DND-41 (cell line): ENCODE measurements around the gene ALB.

Experiments used
- ATAC-seq: fragments of 200-7000 bp; cut with Tn5 transposase; 3 replicates; pipeline ENCODE4 v1.9.1; 2021; ENCODE audit warnings: low read depth; ENCODE audit not compliant: insufficient read depth
- DNase-seq: peaks from one replicate; pipeline ENCODE4 v3.0.0-alpha.2; 2020
- H2AFZ ChIP-seq: 2 replicates; pipeline ENCODE4 v1.6.0; 2012; ENCODE audit warnings: low read depth, low read length
- H3K27ac ChIP-seq: 2 replicates; pipeline ENCODE4 v1.5.1; 2012; ENCODE audit warnings: low read length, inconsistent platforms
- H3K27me3 ChIP-seq: fragments of 200-600 bp; sonication (generic); 2 replicates; pipeline ENCODE4 v1.6.0; 2012; ENCODE audit warnings: low read length, mild to moderate bottlenecking, inconsistent platforms; ENCODE audit not compliant: insufficient read depth, poor library complexity
- H3K36me3 ChIP-seq: 2 replicates; pipeline ENCODE4 v1.5.1; 2012; ENCODE audit warnings: low read length, inconsistent platforms; ENCODE audit not compliant: insufficient read depth
- H3K4me1 ChIP-seq: 2 replicates; pipeline ENCODE4 v1.5.1; 2012; ENCODE audit warnings: mild to moderate bottlenecking, low read length; ENCODE audit not compliant: insufficient read depth
- H3K4me2 ChIP-seq: 2 replicates; pipeline ENCODE4 v1.6.0; 2012; ENCODE audit warnings: mild to moderate bottlenecking, moderate library complexity, low read length, inconsistent platforms; ENCODE audit not compliant: insufficient read depth
- H3K4me3 ChIP-seq, 2 experiments: fragments of 200-600 bp in 1 of 2; shearing (Covaris generic) in 1 of 2; 2 replicates each; pipeline ENCODE4 v1.5.1; 2012 to 2016; ENCODE audit warnings: inconsistent platforms in 2 of 2, low read length in 2 of 2, mild to moderate bottlenecking in 2 of 2, low read depth in 1 of 2, moderate library complexity in 1 of 2
- H3K79me2 ChIP-seq: 2 replicates; pipeline ENCODE4 v1.6.0; 2012; ENCODE audit warnings: low read length, inconsistent platforms; ENCODE audit not compliant: insufficient read depth
- H3K9ac ChIP-seq: 2 replicates; pipeline ENCODE4 v1.6.0; 2012; ENCODE audit warnings: low read depth, mild to moderate bottlenecking, inconsistent platforms, low read length, moderate library complexity
- H3K9me3 ChIP-seq: 2 replicates; pipeline ENCODE4 v1.5.1; 2012; ENCODE audit warnings: low read length, moderate library complexity, mild to moderate bottlenecking, inconsistent platforms; ENCODE audit not compliant: insufficient read depth, severe bottlenecking
- H4K20me1 ChIP-seq: 2 replicates; pipeline ENCODE4 v1.6.0; 2012; ENCODE audit warnings: low read length; ENCODE audit not compliant: insufficient read depth
- EZH2 ChIP-seq: IDR thresholded peaks from 3 replicates; pipeline ENCODE4 v1.6.1; 2012; ENCODE audit warnings: borderline replicate concordance, low read depth, mild to moderate bottlenecking, moderate library complexity, low read length, inconsistent platforms; ENCODE audit not compliant: severe bottlenecking
- TF ChIP-seq, protein P1 (sequence below): IDR thresholded peaks from 2 replicates; pipeline ENCODE4 v1.5.1; 2012; ENCODE audit warnings: borderline replicate concordance, low read length, moderate library complexity, mild to moderate bottlenecking; ENCODE audit not compliant: poor library complexity, severe bottlenecking; ENCODE audit errors: extremely low read depth

Gene ALB

GRCh38 chr4:73422458-73422752 is 18.3 kb downstream of the ALB start:
- Histone ChIP-seq H3K4me1 (no peaks in the 10 kb centered on the region), H3K4me3 (no peak overlapping the region), H2AFZ (no peak overlapping the region), H3K27ac (no peak overlapping the region), H3K36me3 (no peaks in the 10 kb centered on the region), H3K4me2 (no peak overlapping the region), H3K9me3 (no peaks in the 10 kb centered on the region), H3K27me3 (no peaks in the 10 kb centered on the region), H3K79me2 (no peaks in the 10 kb centered on the region), H4K20me1 (no peaks in the 10 kb centered on the region), H3K9ac (no peak overlapping the region)
- TF ChIP-seq EZH2 = no peak
- TF ChIP-seq, protein P1, sequence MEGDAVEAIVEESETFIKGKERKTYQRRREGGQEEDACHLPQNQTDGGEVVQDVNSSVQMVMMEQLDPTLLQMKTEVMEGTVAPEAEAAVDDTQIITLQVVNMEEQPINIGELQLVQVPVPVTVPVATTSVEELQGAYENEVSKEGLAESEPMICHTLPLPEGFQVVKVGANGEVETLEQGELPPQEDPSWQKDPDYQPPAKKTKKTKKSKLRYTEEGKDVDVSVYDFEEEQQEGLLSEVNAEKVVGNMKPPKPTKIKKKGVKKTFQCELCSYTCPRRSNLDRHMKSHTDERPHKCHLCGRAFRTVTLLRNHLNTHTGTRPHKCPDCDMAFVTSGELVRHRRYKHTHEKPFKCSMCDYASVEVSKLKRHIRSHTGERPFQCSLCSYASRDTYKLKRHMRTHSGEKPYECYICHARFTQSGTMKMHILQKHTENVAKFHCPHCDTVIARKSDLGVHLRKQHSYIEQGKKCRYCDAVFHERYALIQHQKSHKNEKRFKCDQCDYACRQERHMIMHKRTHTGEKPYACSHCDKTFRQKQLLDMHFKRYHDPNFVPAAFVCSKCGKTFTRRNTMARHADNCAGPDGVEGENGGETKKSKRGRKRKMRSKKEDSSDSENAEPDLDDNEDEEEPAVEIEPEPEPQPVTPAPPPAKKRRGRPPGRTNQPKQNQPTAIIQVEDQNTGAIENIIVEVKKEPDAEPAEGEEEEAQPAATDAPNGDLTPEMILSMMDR = no peak
- ATAC-seq (no peak), DNase-seq (no peak)

GRCh38 chr4:73423184-73423583 is 19.1 kb downstream of the ALB start:
- Histone ChIP-seq H2AFZ (no peak overlapping the region), H3K9me3 (no peaks in the 10 kb centered on the region), H4K20me1 (no peaks in the 10 kb centered on the region), H3K27ac (no peak overlapping the region), H3K36me3 (no peaks in the 10 kb centered on the region), H3K4me1 (no peaks in the 10 kb centered on the region), H3K4me3 (no peak overlapping the region), H3K79me2 (no peaks in the 10 kb centered on the region), H3K9ac (no peak overlapping the region), H3K27me3 (no peaks in the 10 kb centered on the region), H3K4me2 (no peak overlapping the region)
- DNase-seq (no peak), ATAC-seq (no peak)
- TF ChIP-seq, protein P1 = no peak
- TF ChIP-seq EZH2 = no peak

DNA sequence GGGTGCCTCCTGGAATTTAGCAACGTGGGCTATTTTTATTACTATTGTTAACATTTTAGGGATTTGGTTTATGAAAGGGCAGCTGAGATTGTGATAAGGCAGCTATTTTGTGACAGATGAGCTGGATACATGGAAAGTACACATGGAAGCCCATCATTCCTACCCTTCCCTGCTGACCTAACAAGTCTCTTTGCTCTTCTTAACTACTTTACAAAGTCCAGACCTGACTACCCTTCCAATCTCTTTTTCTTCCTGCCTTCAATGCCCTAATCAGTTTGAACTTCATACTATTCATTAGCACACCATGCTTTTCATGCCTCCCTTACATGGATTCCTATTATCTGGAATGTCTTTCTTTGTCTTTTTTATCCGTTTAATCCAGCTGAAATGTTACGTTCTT is 22.6 kb downstream of the ALB start:
- H3K36me3 ChIP-seq = no peaks in the 10 kb centered on the region
- H2AFZ ChIP-seq = no peak overlapping the region
- H3K4me1 ChIP-seq = no peaks in the 10 kb centered on the region
- no peak overlapping the region for H3K4me3 ChIP-seq
- ATAC-seq (no peak), DNase-seq (no peak)
- TF ChIP-seq, protein P1 = no peak
- TF ChIP-seq EZH2 = no peak
- H3K9me3 ChIP-seq = no peaks in the 10 kb centered on the region
- no peak overlapping the region for H3K4me2 ChIP-seq
- no peak overlapping the region for H3K27ac ChIP-seq
- H3K79me2 ChIP-seq = no peaks in the 10 kb centered on the region
- no peak overlapping the region for H3K9ac ChIP-seq
- H4K20me1 ChIP-seq = no peaks in the 10 kb centered on the region
- no peaks in the 10 kb centered on the region for H3K27me3 ChIP-seq

DNA sequence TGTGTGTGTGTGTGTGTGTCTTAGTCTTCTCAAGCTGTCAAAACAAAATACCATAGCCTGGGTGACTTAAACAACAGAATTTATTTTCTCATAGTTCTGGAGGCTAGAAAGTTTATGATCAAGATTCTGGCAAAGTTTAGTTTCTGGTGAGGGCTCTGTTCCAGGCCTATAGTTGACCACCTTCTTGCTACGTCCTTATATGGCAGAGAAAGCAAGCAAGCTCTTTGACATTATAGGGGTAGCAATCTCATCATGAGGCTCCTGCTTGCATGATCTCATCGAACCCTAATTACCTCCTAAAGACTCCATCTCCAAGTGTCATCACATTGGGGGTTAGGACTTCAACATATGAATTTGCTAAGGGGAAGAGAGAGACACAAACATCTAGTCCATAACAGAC is 25.0 kb downstream of the ALB start:
- no peaks in the 10 kb centered on the region for H3K36me3 ChIP-seq
- H3K4me3 ChIP-seq = no peak overlapping the region
- H3K4me2 ChIP-seq = no peak overlapping the region
- DNase-seq = no peak
- H3K27ac ChIP-seq = no peak overlapping the region
- H3K9me3 ChIP-seq = no peaks in the 10 kb centered on the region
- no peak for ATAC-seq
- no peaks in the 10 kb centered on the region for H4K20me1 ChIP-seq
- H3K9ac ChIP-seq = no peak overlapping the region
- H3K4me1 ChIP-seq = no peaks in the 10 kb centered on the region
- TF ChIP-seq, protein P1 = no peak
- no peak for TF ChIP-seq EZH2
- no peaks in the 10 kb centered on the region for H3K79me2 ChIP-seq
- no peaks in the 10 kb centered on the region for H3K27me3 ChIP-seq
- no peak overlapping the region for H2AFZ ChIP-seq
